Panc1 (cell line): ENCODE data around the gene TUB. TPM values are rescaled to one million over a fixed set of nuclear protein-coding genes. Genes with fewer than 3 reads are reported as not detected.

Source experiments
- ATAC-seq: fragments of 200-7000 bp; cut with Tn5 transposase; 2 replicates; pipeline ENCODE4 v1.9.1; 2020; ENCODE audit warnings: mild to moderate bottlenecking, moderate library complexity
- BruUV-seq: library from RNA; stranded (reverse); fragments of 400-500 nt; replicated peaks from 2 replicates; lab custom pipeline; 2021; lab: Mats Ljungman, UMichigan
- CTCF ChIA-PET: fragments of 300-600 bp; sonication (Branson Sonifier 250); formaldehyde crosslinking; loops from one replicate; lab custom pipeline; 2022; ENCODE audit warnings: antibody characterized with exemption; lab: Charles Lee
- POLR2A ChIA-PET: fragments of 300-600 bp; sonication (Branson Sonifier 250); formaldehyde crosslinking; loops from one replicate; lab custom pipeline; 2022; ENCODE audit warnings: antibody characterized with exemption; lab: Charles Lee
- DNase-seq: peaks from one replicate; pipeline ENCODE4 v3.0.0-alpha.2; 2010; ENCODE audit warnings: low read depth, low spot score
- H3K27ac ChIP-seq: 2 replicates; pipeline ENCODE4 v1.5.1; 2011; ENCODE audit warnings: mild to moderate bottlenecking, low read length, inconsistent platforms
- H3K27me3 ChIP-seq: fragments of 200-500 bp; sonication (Bioruptor generic); 2 replicates; pipeline ENCODE4 v1.6.0; 2014; ENCODE audit warnings: low read length, inconsistent platforms; ENCODE audit not compliant: control insufficient read depth, insufficient read depth
- H3K36me3 ChIP-seq: fragments of 200-500 bp; sonication (Bioruptor generic); 2 replicates; pipeline ENCODE4 v1.5.1; 2014; ENCODE audit warnings: inconsistent platforms, mild to moderate bottlenecking, low read length, moderate library complexity; ENCODE audit not compliant: control insufficient read depth, insufficient read depth
- H3K4me1 ChIP-seq: 2 replicates; pipeline ENCODE4 v1.5.1; 2011; ENCODE audit warnings: inconsistent platforms, mild to moderate bottlenecking, low read length, moderate library complexity; ENCODE audit not compliant: control insufficient read depth, insufficient read depth
- H3K4me3 ChIP-seq, 2 experiments: 2 replicates each; pipeline ENCODE4 v1.5.1; 2011 to 2012; ENCODE audit warnings: low read depth in 2 of 2, low read length in 2 of 2, mild to moderate bottlenecking in 2 of 2, inconsistent platforms in 1 of 2, moderate library complexity in 1 of 2
- H3K9me3 ChIP-seq: fragments of 200-500 bp; sonication (Bioruptor generic); 2 replicates; pipeline ENCODE4 v1.5.1; 2014; ENCODE audit warnings: low read depth, mild to moderate bottlenecking, inconsistent platforms, low read length, moderate library complexity; ENCODE audit not compliant: control insufficient read depth, insufficient read depth
- POLR2AphosphoS5 ChIP-seq: IDR thresholded peaks from 2 replicates; pipeline ENCODE4 v1.6.1; 2012; ENCODE audit warnings: mild to moderate bottlenecking, low read depth, low read length, moderate library complexity
- SIN3A ChIP-seq: IDR thresholded peaks from 2 replicates; pipeline ENCODE4 v1.6.1; 2012; ENCODE audit warnings: low read depth, mild to moderate bottlenecking, low read length, moderate library complexity, borderline replicate concordance; ENCODE audit not compliant: insufficient read depth
- TCF7L2 ChIP-seq: IDR thresholded peaks from 2 replicates; pipeline ENCODE4 v1.6.1; 2011; ENCODE audit warnings: mild to moderate bottlenecking, low read depth, low read length, inconsistent platforms
- in situ Hi-C: cut with HindIII; loops from 2 replicates; pipeline ENCODE4 v1.10.0; 2016; ENCODE audit warnings: low sequenced_read_pairs, low pct_unique_long_range_greater_than_20kb
- intact Hi-C: fragments of 100-400 bp; cut with micrococcal nuclease; formaldehyde crosslinking; loops from one replicate; pipeline ENCODE4 v1.10.0; 2022; ENCODE audit not compliant: unreplicated experiment
- total RNA-seq: library from RNA; stranded (reverse); gene quantifications from one replicate; pipeline ENCODE4 v1.2.1, GENCODE V29; 2021; ENCODE audit not compliant: unreplicated experiment
- TF ChIP-seq, protein P1 (sequence below), 2 experiments: IDR thresholded peaks; 2 replicates each; pipeline ENCODE4 v1.6.1; 2011 to 2012; ENCODE audit warnings: low read depth in 2 of 2, control low read depth in 1 of 2, low read length in 1 of 2, mild to moderate bottlenecking in 1 of 2, moderate library complexity in 1 of 2; ENCODE audit not compliant: insufficient read depth in 1 of 2
- TF ChIP-seq, protein P2 (sequence below): fragments of 450-650 bp; IDR thresholded peaks from 2 replicates; pipeline ENCODE4 v1.5.1; 2017; ENCODE audit warnings: mild to moderate bottlenecking

Gene TUB
- total RNA-seq, 1 experiment from 2014 or later, result 4.3 TPM

DNA sequence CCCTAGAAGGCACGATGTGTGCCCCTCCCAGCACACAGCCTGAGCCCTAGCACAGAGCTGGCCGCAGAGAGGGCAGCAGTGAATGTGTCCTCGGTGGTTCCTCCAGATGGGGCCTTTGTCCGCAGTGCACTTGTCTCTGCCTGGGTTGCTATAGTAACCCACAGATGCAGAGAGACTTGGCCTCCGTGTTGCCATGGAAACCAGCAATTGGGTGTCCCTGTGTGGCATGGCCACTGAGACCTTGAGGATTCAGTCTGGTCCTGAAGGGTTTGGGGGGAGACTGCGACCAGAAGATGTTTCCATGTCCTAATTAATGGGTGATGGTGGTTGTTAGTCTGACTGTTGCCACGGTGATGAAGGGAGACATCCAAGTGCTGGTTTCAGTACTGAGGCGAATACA lies 42.6 kb upstream of the TUB start:
- Histone ChIP-seq H3K9me3 (no peaks in the 10 kb centered on the region), H3K36me3 (no peaks in the 10 kb centered on the region), H3K4me1 (no peaks in the 10 kb centered on the region), H3K4me3 (no peak overlapping the region), H3K27me3 (no peaks in the 10 kb centered on the region), H3K27ac (no peak overlapping the region)
- intact Hi-C loops, result no loop called here
- no peak for TF ChIP-seq SIN3A
- TF ChIP-seq, protein P1, sequence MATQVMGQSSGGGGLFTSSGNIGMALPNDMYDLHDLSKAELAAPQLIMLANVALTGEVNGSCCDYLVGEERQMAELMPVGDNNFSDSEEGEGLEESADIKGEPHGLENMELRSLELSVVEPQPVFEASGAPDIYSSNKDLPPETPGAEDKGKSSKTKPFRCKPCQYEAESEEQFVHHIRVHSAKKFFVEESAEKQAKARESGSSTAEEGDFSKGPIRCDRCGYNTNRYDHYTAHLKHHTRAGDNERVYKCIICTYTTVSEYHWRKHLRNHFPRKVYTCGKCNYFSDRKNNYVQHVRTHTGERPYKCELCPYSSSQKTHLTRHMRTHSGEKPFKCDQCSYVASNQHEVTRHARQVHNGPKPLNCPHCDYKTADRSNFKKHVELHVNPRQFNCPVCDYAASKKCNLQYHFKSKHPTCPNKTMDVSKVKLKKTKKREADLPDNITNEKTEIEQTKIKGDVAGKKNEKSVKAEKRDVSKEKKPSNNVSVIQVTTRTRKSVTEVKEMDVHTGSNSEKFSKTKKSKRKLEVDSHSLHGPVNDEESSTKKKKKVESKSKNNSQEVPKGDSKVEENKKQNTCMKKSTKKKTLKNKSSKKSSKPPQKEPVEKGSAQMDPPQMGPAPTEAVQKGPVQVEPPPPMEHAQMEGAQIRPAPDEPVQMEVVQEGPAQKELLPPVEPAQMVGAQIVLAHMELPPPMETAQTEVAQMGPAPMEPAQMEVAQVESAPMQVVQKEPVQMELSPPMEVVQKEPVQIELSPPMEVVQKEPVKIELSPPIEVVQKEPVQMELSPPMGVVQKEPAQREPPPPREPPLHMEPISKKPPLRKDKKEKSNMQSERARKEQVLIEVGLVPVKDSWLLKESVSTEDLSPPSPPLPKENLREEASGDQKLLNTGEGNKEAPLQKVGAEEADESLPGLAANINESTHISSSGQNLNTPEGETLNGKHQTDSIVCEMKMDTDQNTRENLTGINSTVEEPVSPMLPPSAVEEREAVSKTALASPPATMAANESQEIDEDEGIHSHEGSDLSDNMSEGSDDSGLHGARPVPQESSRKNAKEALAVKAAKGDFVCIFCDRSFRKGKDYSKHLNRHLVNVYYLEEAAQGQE (IDR thresholded peaks at IDR 0.05; ENCODE audit: insufficient read depth in 1 of 2, low read depth in 2 of 2, low read length in 1 of 2), result no peak
- TF ChIP-seq, protein P2, sequence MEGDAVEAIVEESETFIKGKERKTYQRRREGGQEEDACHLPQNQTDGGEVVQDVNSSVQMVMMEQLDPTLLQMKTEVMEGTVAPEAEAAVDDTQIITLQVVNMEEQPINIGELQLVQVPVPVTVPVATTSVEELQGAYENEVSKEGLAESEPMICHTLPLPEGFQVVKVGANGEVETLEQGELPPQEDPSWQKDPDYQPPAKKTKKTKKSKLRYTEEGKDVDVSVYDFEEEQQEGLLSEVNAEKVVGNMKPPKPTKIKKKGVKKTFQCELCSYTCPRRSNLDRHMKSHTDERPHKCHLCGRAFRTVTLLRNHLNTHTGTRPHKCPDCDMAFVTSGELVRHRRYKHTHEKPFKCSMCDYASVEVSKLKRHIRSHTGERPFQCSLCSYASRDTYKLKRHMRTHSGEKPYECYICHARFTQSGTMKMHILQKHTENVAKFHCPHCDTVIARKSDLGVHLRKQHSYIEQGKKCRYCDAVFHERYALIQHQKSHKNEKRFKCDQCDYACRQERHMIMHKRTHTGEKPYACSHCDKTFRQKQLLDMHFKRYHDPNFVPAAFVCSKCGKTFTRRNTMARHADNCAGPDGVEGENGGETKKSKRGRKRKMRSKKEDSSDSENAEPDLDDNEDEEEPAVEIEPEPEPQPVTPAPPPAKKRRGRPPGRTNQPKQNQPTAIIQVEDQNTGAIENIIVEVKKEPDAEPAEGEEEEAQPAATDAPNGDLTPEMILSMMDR, result no peak
- no peak for DNase-seq
- in situ Hi-C loops, result no loop called here
- no peak for ATAC-seq
- CTCF ChIA-PET, result no interaction called here
- POLR2A ChIA-PET, result no interaction called here
- BruUV-seq, result no TSS peak

DNA sequence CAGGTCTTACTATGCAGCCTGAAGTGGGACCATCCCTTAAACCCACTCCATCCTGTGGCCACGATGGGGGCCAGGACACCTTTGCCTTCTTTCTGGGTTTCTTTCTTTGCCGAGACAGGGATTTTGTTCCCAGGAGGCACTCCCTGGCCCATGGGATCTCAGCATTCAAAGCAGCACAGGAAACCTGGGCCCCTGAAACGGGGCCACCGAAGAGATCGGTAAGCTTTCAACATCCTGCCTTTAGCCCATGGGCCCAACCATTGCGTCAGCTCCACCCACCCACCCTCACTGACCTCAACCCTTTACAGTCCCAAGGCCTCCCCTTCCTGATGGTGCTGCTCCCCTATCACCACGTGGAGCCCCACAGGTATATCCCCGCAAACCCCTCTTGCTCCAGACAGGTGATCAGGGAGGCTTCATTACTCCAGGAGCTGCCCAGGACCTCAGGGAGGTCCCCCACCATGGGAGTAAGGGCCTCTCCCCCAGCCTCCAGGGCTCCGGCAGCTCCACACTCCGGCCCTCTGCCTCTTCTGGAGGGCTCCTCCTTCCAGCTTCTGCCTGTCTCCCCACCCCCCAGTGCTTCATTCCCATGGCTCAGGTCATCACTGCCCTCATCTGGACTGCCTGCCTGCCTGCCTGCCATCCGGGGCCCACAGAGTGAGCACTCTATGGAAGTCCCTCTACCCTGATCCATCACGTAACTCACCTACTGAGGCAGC lies 42.0 kb upstream of the TUB start:
- no peaks in the 10 kb centered on the region for H3K36me3 ChIP-seq
- intact Hi-C loops, result no loop called here
- ChIA-PET POLR2A (no interaction called here), CTCF (no interaction called here)
- H3K27ac ChIP-seq, result no peak overlapping the region
- peak; percentile 32; the same call in 1 of the 2 replicates for ATAC-seq
- no peak overlapping the region for H3K4me3 ChIP-seq
- no peaks in the 10 kb centered on the region for H3K4me1 ChIP-seq
- no peak for DNase-seq
- in situ Hi-C loops, result no loop called here
- H3K27me3 ChIP-seq, result no peaks in the 10 kb centered on the region
- no peaks in the 10 kb centered on the region for H3K9me3 ChIP-seq
- no TSS peak for BruUV-seq
- TF ChIP-seq SIN3A (no peak), POLR2AphosphoS5 (no peak), TCF7L2 (no peak)
- TF ChIP-seq, protein P1 (IDR thresholded peaks at IDR 0.05; ENCODE audit: insufficient read depth in 1 of 2, low read depth in 2 of 2, low read length in 1 of 2), result no peak
- TF ChIP-seq, protein P2, result no peak
